ENCODE results near the gene DONSON. TPM values are rescaled to one million over a fixed set of nuclear protein-coding genes. Genes with fewer than 3 reads are reported as not detected.

The DONSON gene
- total and polyA plus RNA-seq, 9 of the 15 experiments (the other 6 are each of a cell fraction or from before 2014, with no cell fraction given), result 26.7 to 124 (median 62.6) TPM

GRCh38 chr21:33549848-33550771, 38.4 kb downstream of the DONSON start (continued):
- TF ChIP-seq NR1H2 (CRISPR knock-in tag; IDR thresholded peaks at IDR 0.05), result no peak
- TF ChIP-seq NONO (IDR thresholded peaks at IDR 0.05; ENCODE audit: low read depth in 2 of 2, low read length in 1 of 2), result no peak
- TF ChIP-seq ARNT (IDR thresholded peaks at IDR 0.05), result no peak
- no peak for TF ChIP-seq TCF3 (CRISPR knock-in tag; IDR thresholded peaks at IDR 0.05)
- TF ChIP-seq ZBTB5 (IDR thresholded peaks at IDR 0.05), result no peak
- no peak for TF ChIP-seq FOXJ2 (tag; IDR thresholded peaks at IDR 0.05)
- TF ChIP-seq KDM1A (IDR thresholded peaks at IDR 0.05), result no peak
- TF ChIP-seq SLC30A9 (CRISPR knock-in tag; IDR thresholded peaks at IDR 0.05), result no peak
- TF ChIP-seq MTA3 (IDR thresholded peaks at IDR 0.05; ENCODE audit: borderline replicate concordance), result 0 out of 2 replicates have a peak, but pooled peaks have one; percentile 18
- TF ChIP-seq FOXA1 (IDR thresholded peaks at IDR 0.05; ENCODE audit: borderline replicate concordance), result no peak
- TF ChIP-seq MEF2A (IDR thresholded peaks at IDR 0.05; ENCODE audit: control insufficient read depth, low read depth, low read length), result no peak
- no peak for TF ChIP-seq ZNF589 (CRISPR knock-in tag; IDR thresholded peaks at IDR 0.05; ENCODE audit: low read depth)
- no peak for TF ChIP-seq HDAC2 (IDR thresholded peaks at IDR 0.05)
